Heart right ventricle (tissue), 16 donors: ENCODE data around the gene NF1. TPM values are rescaled to one million over a fixed set of nuclear protein-coding genes. Genes with fewer than 3 reads are reported as not detected.

Experiments
- ATAC-seq, 8 donors: fragments of 200-7000 bp; cut with Tn5 transposase; one replicate each; pipeline ENCODE4 v1.9.1; 2020; ENCODE audit warnings: mild to moderate bottlenecking in 8 of 8, moderate library complexity in 8 of 8, moderate number of reproducible peaks in 1 of 8
- DNase-seq, 2 donors: peaks; one replicate each; pipeline ENCODE4 v3.0.0-alpha.2; 2020
- H3K27ac ChIP-seq, 10 donors: fragments of 200-600 bp; sonication (generic) in 2 of 10; one replicate each; pipeline versions ENCODE4 v1.5.0 to v1.8.0; 2020 to 2022; ENCODE audit warnings: mild to moderate bottlenecking in 3 of 10
- H3K27me3 ChIP-seq, 7 donors: fragments of 200-600 bp; one replicate each; pipeline ENCODE4 v1.8.0; 2021 to 2022; ENCODE audit warnings: mild to moderate bottlenecking in 2 of 7
- H3K36me3 ChIP-seq, 9 donors: fragments of 200-600 bp; sonication (generic) in 1 of 9; one replicate each; pipeline versions ENCODE4 v1.5.0 to v1.8.0; 2020 to 2022; ENCODE audit warnings: mild to moderate bottlenecking in 2 of 9
- H3K4me1 ChIP-seq, 9 donors: fragments of 200-600 bp; sonication (generic) in 1 of 9; one replicate each; pipeline versions ENCODE4 v1.5.0 to v1.8.0; 2020 to 2022; ENCODE audit warnings: mild to moderate bottlenecking in 4 of 9
- H3K4me3 ChIP-seq, 10 donors: fragments of 200-600 bp; sonication (generic) in 2 of 10; one replicate each; pipeline versions ENCODE4 v1.5.0 to v1.8.0; 2020 to 2022; ENCODE audit warnings: mild to moderate bottlenecking in 7 of 10, moderate library complexity in 2 of 10
- H3K9me3 ChIP-seq, 11 donors: fragments of 200-600 bp in 10 of 11; sonication (generic) in 2 of 11; one replicate each; pipeline versions ENCODE4 v1.5.0 to v1.8.0; 2013 to 2022; ENCODE audit warnings: mild to moderate bottlenecking in 2 of 11, control low read depth in 1 of 11, moderate library complexity in 1 of 11
- WGBS, 2 donors: extraction: QIAGEN DNeasy Blood & Tissue Kit; methylation state at CpG; one replicate each; pipeline ENCODE4 v1.1.7; 2013; ENCODE audit warnings: inconsistent platforms in 1 of 2; 5-methylcytosine and 5-hydroxymethylcytosine counted together
- intact Hi-C, 10 donors: fragments of 100-400 bp; cut with DNase I; formaldehyde crosslinking; loops; one replicate each; pipeline versions ENCODE4 v1.11.1 to v1.14.2; 2022
- polyA plus RNA-seq, 2 donors: library from polyadenylated mRNA; stranded (reverse); fragments of 200-250 nt; gene quantifications; one replicate each; pipeline ENCODE4 v1.2.3, GENCODE V29; 2013
- total RNA-seq, 10 donors: library from RNA; stranded (reverse); fragmentation: NEBNext Ultra II Directional in 3 of 10; extraction: Animal tissue kit (Norgen Biotek cat#: 25700) in 3 of 10; gene quantifications; one replicate each; pipeline versions ENCODE4 v1.2.1 to v1.2.4, GENCODE V29; 2021 to 2023
- TF ChIP-seq, protein P1 (sequence below), 9 donors: fragments of 200-600 bp; sonication (generic) in 2 of 9; IDR thresholded peaks; one replicate each; pipeline versions ENCODE4 v1.5.0 to v1.8.0; 2021 to 2022; ENCODE audit warnings: antibody characterized with exemption in 9 of 9, mild to moderate bottlenecking in 5 of 9, moderate library complexity in 1 of 9
- donor health status: Arrhythmogenic right ventricular cardiomyopathy.
- donor health status: ischemic (EF 13 %, LVEDD 7.1; RV severe dilation, severe dysfunction).
- donor health status: healthy with polysubstance abuse.
- donor health status: DM: no; HTN: yes; CAD: no.
- donor health status: DM: no; HTN: no; CAD: no.
- donor health status: ischemic (EF 25% LVEDD 6.9; RV normal size, moderate dysfunction).
- donor health status: ischemic (EF 25% LVEDD 5.7; RV mildly dilated, moderate dysfunction).
- donor health status: healthy.
- donor health status: DM: yes; HTN: yes; CAD: no.
- donor health status: Ischemic cardiomyopathy.
- donor health status: ischemic (EF 35%, LVEDD 5.7; RV mildly dilated, moderate dysfunction).
- donor health status: nonischemic (EF 11% LVEDD 7.7; RV severe dilation, severe dysfunction).
- donor health status: DM: yes; HTN: yes; CAD: no.
- donor health status: PGD.
- donor health status: ischemic (EF 29% LVEDD 5.4; RV normal size, mild dysfunction).
- donor health status: nonischemic (EF 23%, LVEDD 6.1; RV moderate dilation, normal function).

Gene NF1
- total and polyA plus RNA-seq, 12 donors: 4.2 to 71.0 (median 54.6) TPM

- Histone ChIP-seq H3K4me3 (no peak overlapping the region), H3K27ac (peak overlapping the region in 5 of 10 donors; percentile 5 to 71 (median 24)), H3K9me3 (no peaks in the 10 kb centered on the region), H3K4me1 (peaks cover 0 to 25% (median 21%) of the 10 kb centered on the region in 9 donors), H3K27me3 (no peaks in the 10 kb centered on the region), H3K36me3 (peaks cover 0 to 50% (median 0%) of the 10 kb centered on the region in 9 donors)
- peak in 2 of 8 donors; percentile 44 for ATAC-seq
- 42 to 57% methylated on average over 1 of the region's 1 CpG for whole genome bisulfite sequencing, 2 donors
- TF ChIP-seq, protein P1, sequence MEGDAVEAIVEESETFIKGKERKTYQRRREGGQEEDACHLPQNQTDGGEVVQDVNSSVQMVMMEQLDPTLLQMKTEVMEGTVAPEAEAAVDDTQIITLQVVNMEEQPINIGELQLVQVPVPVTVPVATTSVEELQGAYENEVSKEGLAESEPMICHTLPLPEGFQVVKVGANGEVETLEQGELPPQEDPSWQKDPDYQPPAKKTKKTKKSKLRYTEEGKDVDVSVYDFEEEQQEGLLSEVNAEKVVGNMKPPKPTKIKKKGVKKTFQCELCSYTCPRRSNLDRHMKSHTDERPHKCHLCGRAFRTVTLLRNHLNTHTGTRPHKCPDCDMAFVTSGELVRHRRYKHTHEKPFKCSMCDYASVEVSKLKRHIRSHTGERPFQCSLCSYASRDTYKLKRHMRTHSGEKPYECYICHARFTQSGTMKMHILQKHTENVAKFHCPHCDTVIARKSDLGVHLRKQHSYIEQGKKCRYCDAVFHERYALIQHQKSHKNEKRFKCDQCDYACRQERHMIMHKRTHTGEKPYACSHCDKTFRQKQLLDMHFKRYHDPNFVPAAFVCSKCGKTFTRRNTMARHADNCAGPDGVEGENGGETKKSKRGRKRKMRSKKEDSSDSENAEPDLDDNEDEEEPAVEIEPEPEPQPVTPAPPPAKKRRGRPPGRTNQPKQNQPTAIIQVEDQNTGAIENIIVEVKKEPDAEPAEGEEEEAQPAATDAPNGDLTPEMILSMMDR (IDR thresholded peaks at IDR 0.05): no peak
- DNase-seq: no peak
- intact Hi-C loops: no loop called here
Observed at GRCh38 chr17:31251105-31251969, 156.6 kb downstream of the NF1 start.

GRCh38 chr17:31251970-31252328 lies 157.2 kb downstream of the NF1 start:
- intact Hi-C loops: no loop called here
- Histone ChIP-seq H3K4me1 (peaks cover 0 to 28% (median 21%) of the 10 kb centered on the region in 9 donors), H3K27ac (peak overlapping the region in 2 of 10 donors; percentile 11 to 71), H3K27me3 (no peaks in the 10 kb centered on the region), H3K36me3 (peaks cover 0 to 44% (median 0%) of the 10 kb centered on the region in 9 donors), H3K9me3 (no peaks in the 10 kb centered on the region), H3K4me3 (no peak overlapping the region)
- no peak for DNase-seq
- ATAC-seq: no peak
- TF ChIP-seq, protein P1 (IDR thresholded peaks at IDR 0.05): no peak

- ATAC-seq (no peak), DNase-seq (no peak)
- intact Hi-C loops: no loop called here
- TF ChIP-seq, protein P1 (IDR thresholded peaks at IDR 0.05): no peak
- 91 to 95% methylated on average over 1 of the region's 1 CpG for WGBS, 2 donors
- no peaks in the 10 kb centered on the region for H3K9me3 ChIP-seq
- H3K4me3 ChIP-seq: no peak overlapping the region
- H3K27ac ChIP-seq: no peak overlapping the region
- peaks cover 0 to 46% (median 0%) of the 10 kb centered on the region in 9 donors for H3K36me3 ChIP-seq
- H3K4me1 ChIP-seq: peaks cover 0 to 31% (median 21%) of the 10 kb centered on the region in 9 donors
- H3K27me3 ChIP-seq: no peaks in the 10 kb centered on the region
Observed at GRCh38 chr17:31252741-31253140, 158.0 kb downstream of the NF1 start.

DNA sequence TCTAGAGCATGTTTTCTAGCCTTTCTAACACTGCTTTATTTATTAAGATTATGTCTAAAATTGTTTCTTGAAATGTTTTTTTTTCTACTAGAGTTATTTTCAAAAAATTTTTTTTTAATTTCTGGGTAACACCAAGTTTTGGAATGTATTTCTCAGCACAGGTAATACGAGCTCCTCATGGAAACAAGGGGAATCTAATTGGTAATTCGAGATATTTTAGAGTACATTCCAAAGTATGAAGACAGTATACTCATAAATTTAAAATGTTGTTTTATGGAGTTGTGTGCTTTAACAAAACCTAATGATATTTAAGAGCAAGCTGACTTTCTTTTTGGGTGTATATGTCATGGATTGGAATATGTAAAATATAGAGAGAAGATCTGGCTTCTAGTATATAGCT lies 159.9 kb downstream of the NF1 start:
- 95 to 97% methylated on average over 2 of the region's 2 CpGs for WGBS, 2 donors
- DNase-seq: no peak
- intact Hi-C loops: no loop called here

More for the DNA sequence above, 159.9 kb downstream of the NF1 start:
- Histone ChIP-seq H3K4me1 (peaks cover 0 to 30% (median 20%) of the 10 kb centered on the region in 9 donors), H3K27ac (no peak overlapping the region), H3K27me3 (no peaks in the 10 kb centered on the region), H3K36me3 (peaks cover 0 to 52% (median 10%) of the 10 kb centered on the region in 9 donors), H3K4me3 (no peak overlapping the region), H3K9me3 (no peaks in the 10 kb centered on the region)
- TF ChIP-seq, protein P1 (IDR thresholded peaks at IDR 0.05): no peak
- ATAC-seq: no peak
